ENCODE results near the gene PUM1.

PUM1 gene

GRCh38 chr1:30899577-30900389 lies 165.7 kb downstream of the PUM1 start:
- DNase-seq (ENCODE audit: low read depth in 1 of 2, low spot score in 1 of 2): no peak
- TF ChIP-seq JUND (IDR thresholded peaks at IDR 0.05; ENCODE audit: low read depth): no peak
- in situ Hi-C loops (cut with HindIII; ENCODE audit: low pct_unique_long_range_greater_than_20kb, low sequenced_read_pairs): no loop called here

- no peak for TF ChIP-seq JUND (IDR thresholded peaks at IDR 0.05; ENCODE audit: low read depth)
- in situ Hi-C loops (cut with HindIII; ENCODE audit: low pct_unique_long_range_greater_than_20kb, low sequenced_read_pairs): no loop called here
- no peak for DNase-seq (ENCODE audit: low read depth in 1 of 2, low spot score in 1 of 2)
Measured at GRCh38 chr1:30898031-30898815, 167.3 kb downstream of the PUM1 start.

GRCh38 chr1:30896905-30897304 lies 168.6 kb downstream of the PUM1 start:
- no peak for TF ChIP-seq JUND (IDR thresholded peaks at IDR 0.05; ENCODE audit: low read depth)
- in situ Hi-C loops (cut with HindIII; ENCODE audit: low pct_unique_long_range_greater_than_20kb, low sequenced_read_pairs): no loop called here

GRCh38 chr1:30895944-30896660 lies 169.4 kb downstream of the PUM1 start:
- DNase-seq (ENCODE audit: low read depth in 1 of 2, low spot score in 1 of 2): no peak
- in situ Hi-C loops (cut with HindIII; ENCODE audit: low pct_unique_long_range_greater_than_20kb, low sequenced_read_pairs): no loop called here
- no peak for TF ChIP-seq JUND (IDR thresholded peaks at IDR 0.05; ENCODE audit: low read depth)

More at GRCh38 chr1:30896905-30897304, 168.6 kb downstream of the PUM1 start:
- DNase-seq (ENCODE audit: low read depth in 1 of 2, low spot score in 1 of 2): no peak

- in situ Hi-C loops (cut with HindIII; ENCODE audit: low pct_unique_long_range_greater_than_20kb, low sequenced_read_pairs): no loop called here
- no peak for DNase-seq (ENCODE audit: low read depth in 1 of 2, low spot score in 1 of 2)
- no peak for TF ChIP-seq JUND (IDR thresholded peaks at IDR 0.05; ENCODE audit: low read depth)
Measured at GRCh38 chr1:30895382-30895943, 170.1 kb downstream of the PUM1 start.

- no peak for DNase-seq (ENCODE audit: low read depth in 1 of 2, low spot score in 1 of 2)
- in situ Hi-C loops (cut with HindIII; ENCODE audit: low pct_unique_long_range_greater_than_20kb, low sequenced_read_pairs): no loop called here
- TF ChIP-seq JUND (IDR thresholded peaks at IDR 0.05; ENCODE audit: low read depth): no peak
Measured at GRCh38 chr1:30894508-30894973, 171.0 kb downstream of the PUM1 start.

- no peak for DNase-seq (ENCODE audit: low read depth in 1 of 2, low spot score in 1 of 2)
- in situ Hi-C loops (cut with HindIII; ENCODE audit: low pct_unique_long_range_greater_than_20kb, low sequenced_read_pairs): no loop called here
- no peak for TF ChIP-seq JUND (IDR thresholded peaks at IDR 0.05; ENCODE audit: low read depth)
Measured at GRCh38 chr1:30893776-30894507, 171.6 kb downstream of the PUM1 start.

- no peak for DNase-seq (ENCODE audit: low read depth in 1 of 2, low spot score in 1 of 2)
- in situ Hi-C loops (cut with HindIII; ENCODE audit: low pct_unique_long_range_greater_than_20kb, low sequenced_read_pairs): no loop called here
Measured at GRCh38 chr1:30892671-30893073, 172.8 kb downstream of the PUM1 start.

GRCh38 chr1:30891227-30891552 lies 174.3 kb downstream of the PUM1 start:
- in situ Hi-C loops (cut with HindIII; ENCODE audit: low pct_unique_long_range_greater_than_20kb, low sequenced_read_pairs): no loop called here
- TF ChIP-seq JUND (IDR thresholded peaks at IDR 0.05; ENCODE audit: low read depth): no peak
- no peak for DNase-seq (ENCODE audit: low read depth in 1 of 2, low spot score in 1 of 2)

More at GRCh38 chr1:30892671-30893073, 172.8 kb downstream of the PUM1 start:
- TF ChIP-seq JUND (IDR thresholded peaks at IDR 0.05; ENCODE audit: low read depth): no peak

GRCh38 chr1:30890502-30891226 lies 174.9 kb downstream of the PUM1 start:
- in situ Hi-C loops (cut with HindIII; ENCODE audit: low pct_unique_long_range_greater_than_20kb, low sequenced_read_pairs): no loop called here
- DNase-seq (ENCODE audit: low read depth in 1 of 2, low spot score in 1 of 2): no peak
- no peak for TF ChIP-seq JUND (IDR thresholded peaks at IDR 0.05; ENCODE audit: low read depth)

GRCh38 chr1:30889511-30889910 lies 176.0 kb downstream of the PUM1 start:
- in situ Hi-C loops (cut with HindIII; ENCODE audit: low pct_unique_long_range_greater_than_20kb, low sequenced_read_pairs): no loop called here
- DNase-seq (ENCODE audit: low read depth in 1 of 2, low spot score in 1 of 2): no peak
- no peak for TF ChIP-seq JUND (IDR thresholded peaks at IDR 0.05; ENCODE audit: low read depth)

Data from T47D (cell line).